ENCODE data around the gene CCDC186. TPM values are rescaled to one million over a fixed set of nuclear protein-coding genes. Genes with fewer than 3 reads are reported as not detected.

The CCDC186 gene
- total RNA-seq, 1 donor from 2014 or later, result 15.7 TPM

Other genes with a start within 250 kb of the CCDC186 start
- gene ADRB1, start 130.3 kb downstream of the CCDC186 start, total RNA-seq (ENCODE audit: unreplicated experiment), result not detected
- not detected for gene TDRD1, start 5.2 kb upstream of the CCDC186 start, total RNA-seq (ENCODE audit: unreplicated experiment)
- not detected for gene VWA2, start 65.1 kb upstream of the CCDC186 start, total RNA-seq (ENCODE audit: unreplicated experiment)
- 1.9 TPM for gene AFAP1L2, start 230.3 kb upstream of the CCDC186 start, total RNA-seq (ENCODE audit: unreplicated experiment)